RWPE2 (cell line): ENCODE data around the gene SYT2.

Experiments
- ATAC-seq: fragments of 200-7000 bp; cut with Tn5 transposase; 3 replicates; pipeline ENCODE4 v1.9.1; 2021; ENCODE audit warnings: low read depth
- DNase-seq: peaks from one replicate; pipeline ENCODE4 v3.0.0-alpha.2; 2020; ENCODE audit warnings: low spot score
- H3K27ac ChIP-seq: fragments of 450-650 bp; 2 replicates; pipeline ENCODE4 v1.5.1; 2017; ENCODE audit warnings: mild to moderate bottlenecking; ENCODE audit not compliant: poor library complexity, severe bottlenecking
- H3K27me3 ChIP-seq: fragments of 250-450 bp; sonication (Bioruptor Pico); 2 replicates; pipeline ENCODE4 v1.5.1; 2021; ENCODE audit warnings: mild to moderate bottlenecking, moderate library complexity; ENCODE audit not compliant: insufficient read depth, poor library complexity, severe bottlenecking
- H3K36me3 ChIP-seq: fragments of 250-450 bp; sonication (Bioruptor Pico); 2 replicates; pipeline ENCODE4 v1.5.1; 2020; ENCODE audit warnings: low read depth, mild to moderate bottlenecking, moderate library complexity
- H3K4me1 ChIP-seq: fragments of 250-450 bp; sonication (Bioruptor Pico); 2 replicates; pipeline ENCODE4 v1.5.1; 2021; ENCODE audit warnings: mild to moderate bottlenecking, moderate library complexity; ENCODE audit not compliant: insufficient read depth, poor library complexity, severe bottlenecking
- H3K4me3 ChIP-seq: fragments of 250-450 bp; sonication (Bioruptor Pico); 2 replicates; pipeline ENCODE4 v1.5.1; 2021; ENCODE audit warnings: mild to moderate bottlenecking, moderate library complexity; ENCODE audit not compliant: severe bottlenecking
- H3K9me3 ChIP-seq: fragments of 250-450 bp; sonication (Bioruptor Pico); 2 replicates; pipeline ENCODE4 v1.5.1; 2021; ENCODE audit warnings: mild to moderate bottlenecking, moderate library complexity; ENCODE audit not compliant: severe bottlenecking
- CTCF ChIP-seq: fragments of 450-650 bp; IDR thresholded peaks from one replicate; pipeline ENCODE4 v1.5.1; 2017; ENCODE audit warnings: mild to moderate bottlenecking, moderate library complexity; ENCODE audit not compliant: poor library complexity, severe bottlenecking

SYT2 gene

GRCh38 chr1:202593845-202594244, 116.4 kb downstream of the SYT2 start:
- Histone ChIP-seq H3K4me3 (no peak overlapping the region), H3K36me3 (no peaks in the 10 kb centered on the region), H3K9me3 (no peaks in the 10 kb centered on the region), H3K4me1 (peaks cover 49% of the 10 kb centered on the region), H3K27me3 (no peaks in the 10 kb centered on the region), H3K27ac (peak overlapping the region; percentile 94)
- peak; percentile 25 for TF ChIP-seq CTCF
- ATAC-seq, result peak; percentile 76
- DNase-seq, result peak; percentile 91

- DNase-seq, result no peak
- no peak for ATAC-seq
Observed at GRCh38 chr1:202592146-202592545, 118.1 kb downstream of the SYT2 start.

GRCh38 chr1:202591515-202591914, 118.7 kb downstream of the SYT2 start:
- peak overlapping the region; percentile 94 for H3K27ac ChIP-seq
- TF ChIP-seq CTCF, result no peak
- DNase-seq, result no peak

More at GRCh38 chr1:202592146-202592545, 118.1 kb downstream of the SYT2 start:
- TF ChIP-seq CTCF, result no peak
- Histone ChIP-seq H3K4me1 (peaks cover 66% of the 10 kb centered on the region), H3K27me3 (no peaks in the 10 kb centered on the region), H3K4me3 (no peak overlapping the region), H3K27ac (peak overlapping the region; percentile 94), H3K36me3 (no peaks in the 10 kb centered on the region), H3K9me3 (no peaks in the 10 kb centered on the region)

GRCh38 chr1:202590975-202591411, 119.3 kb downstream of the SYT2 start:
- Histone ChIP-seq H3K27me3 (no peaks in the 10 kb centered on the region), H3K9me3 (no peaks in the 10 kb centered on the region), H3K36me3 (no peaks in the 10 kb centered on the region), H3K4me1 (peaks cover 78% of the 10 kb centered on the region), H3K27ac (peak overlapping the region; percentile 94), H3K4me3 (no peak overlapping the region)
- DNase-seq (no peak), ATAC-seq (no peak)
- TF ChIP-seq CTCF, result no peak

More at GRCh38 chr1:202591515-202591914, 118.7 kb downstream of the SYT2 start:
- Histone ChIP-seq H3K36me3 (no peaks in the 10 kb centered on the region), H3K27me3 (no peaks in the 10 kb centered on the region), H3K4me1 (peaks cover 73% of the 10 kb centered on the region), H3K4me3 (no peak overlapping the region), H3K9me3 (no peaks in the 10 kb centered on the region)
- no peak for ATAC-seq

GRCh38 chr1:202590126-202590525, 120.1 kb downstream of the SYT2 start:
- TF ChIP-seq CTCF, result no peak
- Histone ChIP-seq H3K4me1 (peaks cover 79% of the 10 kb centered on the region), H3K27ac (peak overlapping the region; percentile 94)

More at GRCh38 chr1:202590126-202590525, 120.1 kb downstream of the SYT2 start:
- DNase-seq, result no peak
- Histone ChIP-seq H3K9me3 (no peaks in the 10 kb centered on the region), H3K36me3 (no peaks in the 10 kb centered on the region), H3K4me3 (no peak overlapping the region), H3K27me3 (no peaks in the 10 kb centered on the region)
- no peak for ATAC-seq
